Activated gamma-delta T cell treated with anti-CD3 and anti-CD28 coated beads, Interleukin-2, amount 50 U/mL, for 16 hours (primary cell): ENCODE results near the gene TMEM184A.

ENCODE experiments used
- DNase-seq: peaks from one replicate; pipeline ENCODE4 v3.0.0-alpha.2; 2020; ENCODE audit warnings: low read depth

The TMEM184A gene

GRCh38 chr7:1550005-1550845, 5.8 kb downstream of the TMEM184A start:
- no peak for DNase-seq

- DNase-seq, result no peak
Measured at GRCh38 chr7:1549357-1550004, 6.5 kb downstream of the TMEM184A start.

- no peak for DNase-seq
Measured at GRCh38 chr7:1548944-1549343, 7.1 kb downstream of the TMEM184A start.

GRCh38 chr7:1548438-1548831, 7.6 kb downstream of the TMEM184A start:
- no peak for DNase-seq

- DNase-seq, result no peak
Measured at GRCh38 chr7:1547777-1548437, 8.1 kb downstream of the TMEM184A start.

GRCh38 chr7:1546909-1547776, 8.9 kb downstream of the TMEM184A start:
- no peak for DNase-seq

GRCh38 chr7:1546274-1546908, 9.6 kb downstream of the TMEM184A start:
- DNase-seq, result no peak

- DNase-seq, result no peak
Measured at GRCh38 chr7:1545417-1546246, 10.4 kb downstream of the TMEM184A start.

GRCh38 chr7:1544896-1545416, 11.0 kb downstream of the TMEM184A start:
- no peak for DNase-seq

- DNase-seq, result no peak
Measured at GRCh38 chr7:1544178-1544895, 11.7 kb downstream of the TMEM184A start.

GRCh38 chr7:1543826-1544177, 12.2 kb downstream of the TMEM184A start:
- no peak for DNase-seq

GRCh38 chr7:1542841-1543747, 12.9 kb downstream of the TMEM184A start:
- no peak for DNase-seq

- DNase-seq, result no peak
Measured at GRCh38 chr7:1542329-1542728, 13.7 kb downstream of the TMEM184A start.

- DNase-seq, result no peak
Measured at GRCh38 chr7:1541431-1542162, 14.4 kb downstream of the TMEM184A start.

- no peak for DNase-seq
Measured at GRCh38 chr7:1540776-1541271, 15.2 kb downstream of the TMEM184A start.

GRCh38 chr7:1539882-1540775, 15.9 kb downstream of the TMEM184A start:
- no peak for DNase-seq
